Spleen (tissue), 7 donors: ENCODE results near the gene SASH1.

Experiments
- POLR2A ChIP-seq, 3 donors: fragments of 450-650 bp; IDR thresholded peaks; one replicate each; pipeline ENCODE4 v1.5.1; 2017; ENCODE audit warnings: antibody characterized with exemption in 3 of 3, mild to moderate bottlenecking in 1 of 3
- TF ChIP-seq, protein P1 (sequence below), 11 experiments: fragments of 200-600 bp in 7 of 11; fragments of 450-650 bp in 4 of 11; sonication (generic) in 4 of 11; IDR thresholded peaks in 8 of 11; conservative IDR thresholded peaks in 3 of 11; 1 replicate in 7 of 11; 2 replicates in 4 of 11; pipeline versions ENCODE4 v1.4.0 to v1.8.0; 2016 to 2021; ENCODE audit warnings: antibody characterized with exemption in 11 of 11, inconsistent platforms in 4 of 11, mild to moderate bottlenecking in 1 of 11
- donor health status: DM: no; HTN: no; CAD: no; lungs with moderate emphysema.
- donor health status: DM: no; HTN: no; CAD: no.
- donor health status: DM: no; HTN: no; CAD: no.

DNA sequence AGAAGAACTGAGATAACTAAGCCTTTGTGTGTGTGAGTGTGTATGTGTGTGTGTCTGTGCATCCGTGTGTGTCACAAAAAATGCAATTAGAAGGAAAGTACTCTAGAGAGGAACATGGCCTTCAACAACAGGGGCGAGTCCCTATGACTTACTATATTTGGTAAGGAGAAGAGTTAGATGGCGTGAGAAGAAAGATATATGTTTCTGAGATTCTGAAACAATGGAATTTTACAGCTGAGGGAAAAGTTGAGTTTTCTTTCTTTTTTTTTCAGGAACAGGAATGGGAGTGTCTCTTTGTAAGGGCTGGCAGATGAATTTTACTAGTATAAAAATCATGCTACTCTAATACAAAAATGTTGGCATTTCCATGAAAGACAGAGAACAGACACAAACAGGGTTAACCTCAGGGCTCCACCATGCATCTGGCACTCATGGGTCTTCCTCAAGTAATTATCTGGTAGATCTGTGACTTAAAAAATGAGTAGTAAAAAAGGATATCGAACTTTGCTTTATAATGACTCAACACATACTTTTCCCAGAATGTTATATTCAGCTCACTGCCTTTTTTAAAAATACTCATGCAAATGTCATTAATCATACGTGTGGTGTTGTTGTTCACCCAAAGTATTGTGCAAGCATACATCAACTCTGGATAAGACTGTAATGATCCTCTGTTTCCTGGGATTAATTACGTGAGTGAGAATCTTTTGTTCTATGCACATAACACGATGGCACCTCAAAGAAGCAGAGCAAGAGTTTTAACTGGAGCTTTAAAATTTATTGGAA lies 12.8 kb upstream of the SASH1 start:
- TF ChIP-seq, protein P1, sequence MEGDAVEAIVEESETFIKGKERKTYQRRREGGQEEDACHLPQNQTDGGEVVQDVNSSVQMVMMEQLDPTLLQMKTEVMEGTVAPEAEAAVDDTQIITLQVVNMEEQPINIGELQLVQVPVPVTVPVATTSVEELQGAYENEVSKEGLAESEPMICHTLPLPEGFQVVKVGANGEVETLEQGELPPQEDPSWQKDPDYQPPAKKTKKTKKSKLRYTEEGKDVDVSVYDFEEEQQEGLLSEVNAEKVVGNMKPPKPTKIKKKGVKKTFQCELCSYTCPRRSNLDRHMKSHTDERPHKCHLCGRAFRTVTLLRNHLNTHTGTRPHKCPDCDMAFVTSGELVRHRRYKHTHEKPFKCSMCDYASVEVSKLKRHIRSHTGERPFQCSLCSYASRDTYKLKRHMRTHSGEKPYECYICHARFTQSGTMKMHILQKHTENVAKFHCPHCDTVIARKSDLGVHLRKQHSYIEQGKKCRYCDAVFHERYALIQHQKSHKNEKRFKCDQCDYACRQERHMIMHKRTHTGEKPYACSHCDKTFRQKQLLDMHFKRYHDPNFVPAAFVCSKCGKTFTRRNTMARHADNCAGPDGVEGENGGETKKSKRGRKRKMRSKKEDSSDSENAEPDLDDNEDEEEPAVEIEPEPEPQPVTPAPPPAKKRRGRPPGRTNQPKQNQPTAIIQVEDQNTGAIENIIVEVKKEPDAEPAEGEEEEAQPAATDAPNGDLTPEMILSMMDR (IDR thresholded peaks at IDR 0.05 in 8 of 11, conservative IDR thresholded peaks at IDR 0.05 in 3 of 11): no peak
- no peak for TF ChIP-seq POLR2A (IDR thresholded peaks at IDR 0.05)
